ENCODE results near the gene P3H2.

- no peak for TF ChIP-seq CTCF (IDR thresholded peaks at IDR 0.05)
- no peak for TF ChIP-seq ZFX (IDR thresholded peaks at IDR 0.05; ENCODE audit: borderline replicate concordance)
These were observed 686 bp upstream of the P3H2 start for GRCh38 chr3:190121383-190121782.

All from 22Rv1 (cell line).